ENCODE measurements around the gene EDIL3. TPM values are rescaled to one million over a fixed set of nuclear protein-coding genes. Genes with fewer than 3 reads are reported as not detected.

Gene EDIL3
- total and polyA plus RNA-seq, 2 of the 8 experiments (the other 6 are each of a cell fraction or from before 2014, with no cell fraction given) = 14.7 to 47.2 TPM

DNA sequence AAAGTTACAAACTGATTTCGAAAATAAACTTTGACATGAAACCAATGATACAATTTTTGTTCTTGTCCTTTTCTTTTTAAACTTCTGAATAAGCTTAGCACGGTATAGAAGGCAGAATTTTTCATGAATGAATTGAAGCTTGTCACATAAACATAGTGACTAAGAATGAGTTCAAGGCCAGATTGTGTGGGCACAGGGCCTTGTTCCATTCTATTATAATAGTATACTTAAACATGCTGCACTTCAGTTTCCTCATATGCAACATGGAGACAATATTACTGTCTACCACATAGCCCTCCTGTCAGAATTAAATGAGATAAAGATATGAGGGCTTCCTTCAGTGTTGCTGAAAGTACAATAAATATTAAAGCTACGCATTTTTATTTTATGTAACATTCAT, 459.8 kb downstream of the EDIL3 start:
- FAIRE-seq = no peak
- POLR2A ChIA-PET (ENCODE audit: partially characterized antibody) = no interaction called here

More for the DNA sequence above, 459.8 kb downstream of the EDIL3 start:
- Histone ChIP-seq H3K18ac (ENCODE audit: extremely low read depth, low read length) (no peak overlapping the region), H3K14ac (ENCODE audit: insufficient read length) (no peak overlapping the region), H2BK12ac (ENCODE audit: low read depth, low read length) (no peak overlapping the region), H3K4me3 (ENCODE audit: extremely low read depth in 1 of 4, insufficient read depth in 2 of 4, low read depth in 3 of 4, low read length in 4 of 4) (no peak overlapping the region), H3K79me2 (ENCODE audit: control insufficient read depth in 1 of 2, insufficient read depth in 2 of 2, low read length in 2 of 2) (no peaks in the 10 kb centered on the region), H3K4me1 (replicated peaks in 1 of 4; ENCODE audit: control insufficient read depth in 3 of 4, insufficient read depth in 4 of 4, low read length in 3 of 4) (no peaks in the 10 kb centered on the region), H3K9me3 (ENCODE audit: insufficient read depth in 2 of 2, low read depth in 1 of 2, low read length in 1 of 2) (peaks cover 0 to 2% of the 10 kb centered on the region in 2 experiments; a peak in 1 of 4 replicates), H3K27me3 (replicated peaks in 1 of 4; ENCODE audit: control insufficient read depth in 3 of 4, extremely low read depth in 1 of 4, insufficient read depth in 3 of 4, low read length in 3 of 4) (no peaks in the 10 kb centered on the region), H2BK120ac (replicated peaks; ENCODE audit: low read depth, low read length) (no peak overlapping the region), H3K23me2 (ENCODE audit: low read depth, low read length) (no peaks in the 10 kb centered on the region), H4K8ac (ENCODE audit: extremely low read depth, insufficient read depth, low read length) (no peak overlapping the region), H3K4ac (replicated peaks; ENCODE audit: insufficient read length, low read depth, low read length) (no peak overlapping the region), H3K79me1 (ENCODE audit: low read depth, low read length) (no peaks in the 10 kb centered on the region), H2BK5ac (ENCODE audit: low read depth, low read length) (no peak overlapping the region), H4K91ac (replicated peaks; ENCODE audit: insufficient read length, low read length) (no peak overlapping the region), H3K56ac (replicated peaks; ENCODE audit: insufficient read length, low read depth, low read length) (no peak overlapping the region), H4K20me1 (replicated peaks in 1 of 2; ENCODE audit: control insufficient read depth in 1 of 2, insufficient read depth in 2 of 2, low read length in 2 of 2) (no peaks in the 10 kb centered on the region), H2AFZ (ENCODE audit: low read length) (no peak overlapping the region), H2AK5ac (ENCODE audit: low read depth, low read length) (no peak overlapping the region), H2BK15ac (ENCODE audit: low read length) (no peak overlapping the region), H3K27ac (ENCODE audit: low read depth, low read length) (no peak overlapping the region), H3K9ac (replicated peaks in 1 of 4; ENCODE audit: extremely low read depth in 1 of 4, low read depth in 3 of 4, low read length in 3 of 4) (no peak overlapping the region), H3K23ac (ENCODE audit: insufficient read length) (no peak overlapping the region), H2BK20ac (ENCODE audit: low read length) (no peak overlapping the region), H3K4me2 (ENCODE audit: insufficient read depth in 1 of 2, low read depth in 2 of 2, low read length in 2 of 2) (no peak overlapping the region), H3K36me3 (ENCODE audit: control insufficient read depth in 2 of 4, insufficient read depth in 4 of 4, low read length in 3 of 4) (no peaks in the 10 kb centered on the region), H4K5ac (ENCODE audit: insufficient read length, low read depth, low read length) (no peak overlapping the region)
- DNase-seq (ENCODE audit: low read depth in 1 of 2, low spot score in 2 of 2) = no peak
- CTCF ChIA-PET (ENCODE audit: partially characterized antibody) = interaction anchor here (1.0 to 6.1 kb wide), 3 partner anchors 11 to 528 kb away, joined by 3 to 74 read pairs (median 29); partner anchors contain the start of gene HAPLN1
- no peak for TF ChIP-seq TCF12 (IDR thresholded peaks at IDR 0.05; ENCODE audit: low read depth, low read length)
- TF ChIP-seq CHD2 (IDR thresholded peaks at IDR 0.05; ENCODE audit: low read length) = no peak
- TF ChIP-seq SP4 (IDR thresholded peaks at IDR 0.05; ENCODE audit: low read length) = no peak
- TF ChIP-seq PHF8 (conservative IDR thresholded peaks at IDR 0.05; ENCODE audit: low read depth, low read length) = no peak
- TF ChIP-seq GABPA (IDR thresholded peaks at IDR 0.05; ENCODE audit: borderline replicate concordance, insufficient read depth, low read length) = no peak
- no peak for TF ChIP-seq TAF1 (IDR thresholded peaks at IDR 0.05; ENCODE audit: low read depth, low read length)
- TF ChIP-seq USF2 (IDR thresholded peaks at IDR 0.05; ENCODE audit: low read length) = no peak
- WGBS, 2 experiments (ENCODE audit: extremely low coverage in 1 of 2, insufficient coverage in 1 of 2, insufficient read length in 1 of 2, insufficient replicate concordance in 2 of 2, low coverage in 1 of 2, low lambda C conversion rate in 2 of 2, missing lambda C conversion rate in 1 of 2) = 89% methylated on average over 3 of the region's 3 CpGs; no CpG with 5 or more reads in 1 of the 2 experiments

All from H1 (cell line).